ENCODE measurements around the gene AMOTL1.

GRCh38 chr11:94856443-94856842 is 88.3 kb downstream of the AMOTL1 start:
- TF ChIP-seq ZNF274 (IDR thresholded peaks at IDR 0.05; ENCODE audit: low read depth, low read length) (no peak), YY1 (IDR thresholded peaks at IDR 0.05; ENCODE audit: insufficient read depth, insufficient read length) (no peak), SUZ12 (IDR thresholded peaks at IDR 0.05; ENCODE audit: extremely low read depth, insufficient read depth, insufficient read length) (no peak)
